Measurements from ENCODE around the gene SPATA9.

- TF ChIP-seq GATA2 (IDR thresholded peaks at IDR 0.05; ENCODE audit: low read depth, low read length): no peak
- TF ChIP-seq GATA3 (IDR thresholded peaks at IDR 0.05; ENCODE audit: low read depth, low read length): no peak
These were observed 3.9 kb upstream of the SPATA9 start for GRCh38 chr5:95686651-95687050.

All from SH-SY5Y (cell line).